ENCODE data around the gene IER5L.
"Not testable (repeated sequence)": the region's sequence is repeated elsewhere in the genome, so short reads cannot be mapped to it uniquely, and the experiment has no call there.

Gene IER5L

GRCh38 chr9:129178568-129179382 lies 714 bp upstream of the IER5L start:
- DNase-seq: peak; percentile 88

GRCh38 chr9:129177443-129177790 lies 644 bp downstream of the IER5L start:
- peak; percentile 49 for DNase-seq

DNA sequence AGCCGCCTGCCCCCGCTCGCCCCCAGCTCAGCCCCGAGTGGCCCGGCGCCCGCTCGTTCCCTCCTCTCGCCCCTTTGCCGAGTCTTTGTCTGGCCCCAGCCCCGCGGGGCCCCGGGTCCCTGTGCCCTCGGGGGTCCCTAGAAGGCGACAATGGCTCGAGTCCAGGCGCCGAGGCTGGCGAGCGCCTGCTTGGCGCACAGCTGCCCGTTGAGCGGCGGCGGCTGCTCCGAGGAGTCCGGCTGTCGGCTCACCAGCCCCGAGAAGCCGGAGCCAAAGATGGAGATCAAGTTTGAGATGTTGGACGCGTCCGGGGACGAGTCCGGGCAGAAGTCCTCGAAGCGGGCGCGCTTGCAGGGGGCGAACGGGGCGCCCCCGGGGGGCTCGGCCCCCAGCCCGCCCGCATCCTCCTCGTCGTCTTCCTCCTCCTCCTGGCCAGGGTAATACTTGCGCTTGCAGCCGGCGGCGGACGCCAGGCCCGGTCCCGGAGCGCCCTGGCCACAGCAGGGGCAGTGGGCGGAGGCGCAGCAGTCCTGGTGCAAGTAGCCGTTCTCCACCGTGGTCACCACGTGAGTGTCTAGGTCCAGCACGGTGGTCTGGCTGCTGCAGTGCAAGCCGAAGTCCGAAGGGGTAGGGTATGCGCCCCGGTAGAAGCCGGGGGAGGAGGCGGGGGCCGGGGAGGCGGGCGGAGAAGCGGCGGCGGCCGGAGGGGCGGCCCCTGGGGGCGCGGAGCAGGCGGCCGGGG lies 1.2 kb downstream of the IER5L start:
- DNase-seq: peak; percentile 28

GRCh38 chr9:129175825-129176633 lies 2.0 kb downstream of the IER5L start:
- DNase-seq: peak; percentile 66

GRCh38 chr9:129175515-129175824 lies 2.6 kb downstream of the IER5L start:
- DNase-seq: no peak

DNA sequence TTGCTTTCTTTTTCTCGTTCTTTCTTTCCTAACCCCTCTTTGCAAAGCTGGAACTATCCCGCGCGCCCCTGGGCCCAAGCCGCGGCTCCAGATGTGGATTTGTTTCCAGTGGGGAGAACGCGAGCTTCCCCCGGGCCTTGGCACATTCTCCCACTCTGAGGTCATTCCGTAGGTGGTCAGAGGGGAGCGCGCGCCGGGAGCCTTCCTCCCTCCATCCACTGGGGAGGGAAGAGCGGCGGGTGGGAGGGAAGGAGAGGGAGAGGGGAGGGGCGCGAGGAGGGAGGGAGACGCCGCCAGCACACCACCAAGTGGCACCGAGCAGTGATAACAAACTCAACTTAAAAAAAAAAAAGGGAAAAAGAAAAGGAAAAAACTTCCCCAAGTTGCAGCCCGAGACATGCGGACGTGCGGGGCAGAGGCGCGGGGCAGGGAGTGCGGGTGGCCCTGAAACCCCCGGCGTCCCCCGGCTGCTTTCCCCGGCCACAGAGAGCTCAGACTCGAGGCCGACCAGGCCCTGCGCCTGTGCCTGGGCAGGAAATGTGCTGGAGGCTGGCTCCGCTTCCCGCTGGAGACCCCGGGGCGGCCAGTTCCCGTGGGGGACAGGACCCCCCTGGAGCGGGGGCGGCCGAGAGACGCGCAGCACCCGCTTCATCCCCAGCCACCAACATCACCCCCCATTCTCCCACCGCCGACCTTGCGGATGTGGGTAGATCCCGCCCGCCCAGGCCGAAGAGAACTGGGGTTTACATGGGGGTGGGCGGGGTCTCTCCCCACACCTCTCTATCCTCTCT lies 3.1 kb downstream of the IER5L start:
- DNase-seq: peak; percentile 53

GRCh38 chr9:129174102-129174723 lies 3.8 kb downstream of the IER5L start:
- peak; percentile 93 for DNase-seq

GRCh38 chr9:129173296-129174101 lies 4.6 kb downstream of the IER5L start:
- no peak for DNase-seq

DNA sequence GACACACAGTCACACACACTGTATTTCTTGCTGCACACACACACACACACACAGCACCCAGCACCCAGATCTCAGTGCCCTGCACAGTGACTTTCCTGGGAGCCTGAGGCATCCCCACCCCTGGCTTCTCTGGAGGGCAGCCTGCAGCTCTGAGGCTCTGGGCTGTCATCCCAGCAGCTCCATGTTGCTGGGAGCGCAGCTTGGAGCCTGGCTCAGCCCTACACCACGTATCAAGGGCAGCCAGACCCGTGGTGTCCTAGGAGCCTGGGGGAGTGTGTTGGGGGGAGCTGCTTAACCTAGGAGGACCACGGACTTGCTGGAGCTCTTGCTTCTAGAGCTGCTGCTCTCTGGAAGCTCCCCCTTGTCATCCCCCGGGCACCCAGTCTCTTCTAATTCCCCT lies 5.2 kb downstream of the IER5L start:
- no peak for DNase-seq

DNA sequence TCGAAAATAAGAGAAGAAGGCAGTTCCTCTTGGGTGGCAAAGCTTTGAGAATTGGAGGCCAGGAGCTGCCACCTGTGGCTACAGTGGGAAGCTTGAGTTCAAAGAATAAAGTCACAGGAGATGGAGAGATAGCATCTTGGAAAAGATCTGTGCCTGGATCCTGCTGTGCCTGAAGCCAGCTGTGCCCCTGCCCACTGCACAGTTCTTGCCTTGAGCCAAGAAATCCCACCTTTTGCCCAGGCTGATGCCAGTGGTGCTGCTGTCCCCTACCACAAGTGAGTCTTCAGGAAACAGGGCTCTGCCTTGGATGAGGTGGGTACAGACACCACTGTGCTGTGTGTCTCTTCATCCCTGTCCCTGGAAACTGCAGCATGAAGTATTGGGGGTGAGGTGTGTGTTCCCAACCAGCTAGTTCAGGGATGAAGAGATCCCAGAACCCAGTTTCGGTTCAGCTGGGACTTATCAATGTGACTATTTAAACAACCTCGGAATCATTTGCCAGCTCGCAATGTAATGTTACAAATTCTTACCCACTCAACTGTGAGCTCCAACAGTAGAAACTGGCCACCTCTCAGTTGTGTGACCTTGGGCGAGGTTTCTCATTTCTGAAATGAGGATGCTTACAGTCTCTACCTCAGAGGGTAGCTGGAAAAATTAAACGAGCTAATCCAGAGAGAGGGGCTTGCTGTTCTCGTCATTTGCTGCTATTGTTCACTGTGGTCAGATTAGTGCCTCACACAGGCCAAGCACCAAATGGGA lies 5.9 kb downstream of the IER5L start:
- DNase-seq: no peak

GRCh38 chr9:129170229-129170628 lies 7.8 kb downstream of the IER5L start:
- no peak for DNase-seq

- no peak for DNase-seq
Observed at GRCh38 chr9:129166623-129167557, 11.2 kb downstream of the IER5L start.

DNA sequence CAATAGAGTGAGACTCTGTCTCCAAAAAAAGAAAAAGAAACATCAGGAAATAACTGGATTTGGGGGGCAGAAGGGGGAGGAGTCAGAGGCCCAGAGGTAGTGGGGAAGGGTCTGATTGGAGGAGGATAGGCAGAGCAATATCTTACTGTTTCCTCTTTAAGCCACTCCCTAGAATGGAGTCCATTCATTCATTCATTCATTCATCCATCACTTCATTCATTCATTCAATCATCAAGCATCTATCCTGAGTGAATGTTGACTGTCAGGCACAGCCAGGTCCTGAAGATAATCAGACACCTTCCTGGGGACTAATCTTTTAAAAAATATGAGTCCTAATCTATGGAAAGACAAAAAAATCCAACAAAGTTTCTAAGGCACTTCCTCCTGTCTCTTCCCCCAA lies 12.9 kb downstream of the IER5L start:
- DNase-seq: no peak

DNA sequence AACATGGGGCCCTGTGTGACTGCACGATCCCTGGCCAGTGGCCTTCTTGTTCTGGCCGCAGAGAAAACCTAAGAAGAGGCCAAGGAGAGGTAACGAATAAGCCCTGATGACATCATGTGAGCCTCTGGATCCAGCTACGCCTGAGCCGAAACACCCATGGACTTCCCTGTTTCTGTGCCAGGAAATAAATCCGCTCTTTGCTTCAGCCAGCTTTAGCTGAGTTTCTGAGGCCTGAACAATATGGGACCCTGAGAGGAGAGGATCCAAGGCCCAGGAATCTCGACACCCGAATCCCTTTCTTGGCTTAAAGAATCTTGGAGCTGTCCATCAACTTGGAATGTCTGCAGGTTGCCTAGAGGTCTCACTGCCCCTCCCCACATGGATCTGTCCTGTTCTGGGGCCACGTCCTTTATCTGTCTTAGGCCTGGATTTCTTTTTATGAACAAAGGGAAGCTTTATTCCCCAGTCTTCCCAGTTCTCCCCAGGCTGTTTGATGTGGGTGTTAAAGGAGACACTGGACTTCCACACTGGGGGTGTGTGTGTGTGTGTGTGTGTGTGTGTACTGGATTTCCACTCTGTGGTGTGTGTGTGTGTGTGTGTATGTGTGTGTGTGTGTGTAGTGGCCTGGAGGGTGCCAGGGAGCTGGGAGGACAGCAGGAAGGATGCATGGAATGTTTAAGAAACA lies 13.7 kb downstream of the IER5L start:
- DNase-seq: no peak

DNA sequence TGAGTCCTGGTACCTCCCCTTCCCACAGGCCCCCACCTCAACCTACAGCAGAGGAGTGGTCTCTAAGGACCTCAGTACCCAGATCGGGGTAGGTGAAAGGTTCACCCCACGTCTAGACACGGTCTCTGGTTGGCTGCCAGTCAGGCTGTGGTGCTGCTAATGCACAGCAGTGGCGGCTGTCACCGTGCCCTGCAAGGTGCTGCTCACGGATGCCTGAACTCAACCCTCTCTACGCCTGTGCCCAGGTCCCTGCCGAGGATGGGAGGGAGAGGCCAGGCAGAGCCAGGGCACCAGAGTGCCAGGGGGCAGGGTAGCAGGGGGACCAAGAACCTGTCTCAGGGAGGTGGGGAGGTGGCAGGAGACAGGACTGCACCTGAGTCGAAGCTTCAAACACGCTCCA lies 14.3 kb downstream of the IER5L start:
- DNase-seq: no peak

GRCh38 chr9:129163198-129163670 lies 14.8 kb downstream of the IER5L start:
- DNase-seq: not testable (repeated sequence)

GRCh38 chr9:129162497-129163197 lies 15.4 kb downstream of the IER5L start:
- DNase-seq: no peak

GRCh38 chr9:129161534-129161837 lies 16.6 kb downstream of the IER5L start:
- DNase-seq: no peak
